IMR-90 (cell line): ENCODE data around the gene CTBP1. TPM values are rescaled to one million over a fixed set of nuclear protein-coding genes. Genes with fewer than 3 reads are reported as not detected.

Experiments
- ATAC-seq: fragments of 200-7000 bp; cut with Tn5 transposase; 2 replicates; pipeline ENCODE4 v1.9.1; 2020; ENCODE audit warnings: low read depth, mild to moderate bottlenecking, moderate library complexity
- BruUV-seq: library from RNA; stranded (reverse); fragments of 400-500 nt; replicated peaks from 2 replicates; lab custom pipeline; 2021; lab: Mats Ljungman, UMichigan
- CTCF ChIA-PET: fragments of 300-600 bp; formaldehyde crosslinking; extraction: SDS; loops from one replicate; lab custom pipeline; 2021; ENCODE audit warnings: antibody characterized with exemption; lab: Yijun Ruan, JAX
- POLR2A ChIA-PET: fragments of 300-600 bp; sonication (Branson Sonifier 250); formaldehyde crosslinking; loops from one replicate; lab custom pipeline; 2022; ENCODE audit warnings: antibody characterized with exemption; ENCODE audit not compliant: unreplicated experiment; lab: Charles Lee
- DNase-seq: peaks from one replicate; pipeline ENCODE4 v3.0.0; 2013
- H2AFZ ChIP-seq: replicated peaks from 2 replicates; pipeline ENCODE3; 2013; ENCODE audit warnings: low read length, mild to moderate bottlenecking; ENCODE audit not compliant: poor library complexity
- H2AK5ac ChIP-seq: 2 replicates; pipeline ENCODE4 v1.6.1; 2013; ENCODE audit warnings: low read depth, low read length, inconsistent platforms
- H2AK9ac ChIP-seq: replicated peaks from 2 replicates; pipeline ENCODE3; 2013; ENCODE audit warnings: mild to moderate bottlenecking, low read depth, low read length, moderate library complexity; ENCODE audit not compliant: poor library complexity
- H2BK120ac ChIP-seq: 2 replicates; pipeline ENCODE4 v1.6.1; 2013; ENCODE audit warnings: low read depth, low read length, inconsistent platforms
- H2BK15ac ChIP-seq: 3 replicates; pipeline ENCODE4 v1.6.1; 2013; ENCODE audit warnings: low read depth, low read length, inconsistent platforms
- H2BK20ac ChIP-seq: 2 replicates; pipeline ENCODE4 v1.6.1; 2013; ENCODE audit warnings: low read depth, mild to moderate bottlenecking, inconsistent platforms, low read length, moderate library complexity
- H2BK5ac ChIP-seq: 2 replicates; pipeline ENCODE4 v1.6.1; 2013; ENCODE audit warnings: mild to moderate bottlenecking, low read depth, low read length, inconsistent platforms; ENCODE audit not compliant: poor library complexity, severe bottlenecking
- H3K14ac ChIP-seq: replicated peaks from 2 replicates; pipeline ENCODE4 v1.6.1; 2013; ENCODE audit warnings: low read depth, low read length, inconsistent platforms
- H3K18ac ChIP-seq: 2 replicates; pipeline ENCODE4 v1.6.1; 2013; ENCODE audit warnings: low read depth, low read length, control low read depth
- H3K23ac ChIP-seq: 2 replicates; pipeline ENCODE4 v1.6.1; 2013; ENCODE audit warnings: low read depth, low read length, inconsistent platforms
- H3K27ac ChIP-seq: 2 replicates; pipeline ENCODE4 v1.5.1; 2013; ENCODE audit warnings: mild to moderate bottlenecking, control low read depth, low read length; ENCODE audit not compliant: insufficient read depth
- H3K27me3 ChIP-seq: 2 replicates; pipeline ENCODE4 v1.6.1; 2013; ENCODE audit warnings: low read length; ENCODE audit not compliant: control insufficient read depth, insufficient read depth
- H3K36me3 ChIP-seq: 2 replicates; pipeline ENCODE4 v1.6.1; 2013; ENCODE audit warnings: low read length, mixed read lengths; ENCODE audit not compliant: control insufficient read depth, insufficient read depth
- H3K4ac ChIP-seq: 2 replicates; pipeline ENCODE4 v1.6.1; 2013; ENCODE audit warnings: low read depth, low read length, inconsistent platforms
- H3K4me1 ChIP-seq: 2 replicates; pipeline ENCODE4 v1.6.1; 2013; ENCODE audit warnings: low read length, mixed read lengths; ENCODE audit not compliant: control insufficient read depth, insufficient read depth
- H3K4me2 ChIP-seq: 2 replicates; pipeline ENCODE4 v1.6.1; 2013; ENCODE audit warnings: low read depth, mild to moderate bottlenecking, control low read depth, low read length, moderate library complexity
- H3K4me3 ChIP-seq: 2 replicates; pipeline ENCODE4 v1.5.1; 2013; ENCODE audit warnings: low read depth, mild to moderate bottlenecking, control low read depth, low read length, moderate library complexity; ENCODE audit not compliant: insufficient read depth
- H3K56ac ChIP-seq: 2 replicates; pipeline ENCODE4 v1.6.1; 2013; ENCODE audit warnings: low read length, inconsistent platforms; ENCODE audit not compliant: insufficient read depth; ENCODE audit errors: extremely low read depth
- H3K79me1 ChIP-seq, 2 experiments: 2 replicates each; pipeline ENCODE4 v1.6.1; 2013; ENCODE audit warnings: low read length in 2 of 2, inconsistent platforms in 1 of 2, low read depth in 1 of 2
- H3K9ac ChIP-seq: 2 replicates; pipeline ENCODE4 v1.6.1; 2013; ENCODE audit warnings: low read depth, low read length, control low read depth
- H3K9me1 ChIP-seq: 2 replicates; pipeline ENCODE4 v1.6.1; 2013; ENCODE audit warnings: low read length, inconsistent platforms; ENCODE audit not compliant: insufficient read depth
- H3K9me3 ChIP-seq: 2 replicates; pipeline ENCODE4 v1.6.1; 2013; ENCODE audit warnings: low read length; ENCODE audit not compliant: control insufficient read depth, insufficient read depth
- H4K20me1 ChIP-seq: 2 replicates; pipeline ENCODE4 v1.6.1; 2013; ENCODE audit warnings: low read length, inconsistent platforms; ENCODE audit not compliant: insufficient read depth
- H4K5ac ChIP-seq: 2 replicates; pipeline ENCODE4 v1.6.1; 2013; ENCODE audit warnings: mild to moderate bottlenecking, low read depth, low read length, control low read depth
- H4K8ac ChIP-seq, 2 experiments: 2 replicates each; pipeline ENCODE4 v1.6.1; 2013; ENCODE audit warnings: low read depth in 2 of 2, low read length in 2 of 2, control low read depth in 1 of 2, inconsistent platforms in 1 of 2
- H4K91ac ChIP-seq: 2 replicates; pipeline ENCODE4 v1.6.1; 2013; ENCODE audit warnings: low read depth, low read length, inconsistent platforms; ENCODE audit not compliant: insufficient read depth
- BHLHE40 ChIP-seq: fragments of 150-350 bp; IDR thresholded peaks from 2 replicates; pipeline ENCODE4 v1.6.1; 2016; ENCODE audit warnings: mild to moderate bottlenecking, low read depth, low read length
- CEBPB ChIP-seq: IDR thresholded peaks from 2 replicates; pipeline ENCODE4 v1.6.1; 2012; ENCODE audit warnings: low read depth, low read length, improper control_type of control experiment
- CHD1 ChIP-seq: IDR thresholded peaks from 2 replicates; pipeline ENCODE4 v1.6.1; 2012; ENCODE audit warnings: low read depth, low read length, improper control_type of control experiment
- FOS ChIP-seq: fragments of 150-350 bp; IDR thresholded peaks from 2 replicates; pipeline ENCODE4 v1.6.1; 2016; ENCODE audit warnings: low read depth, low read length
- MAFK ChIP-seq: IDR thresholded peaks from 2 replicates; pipeline ENCODE4 v1.6.1; 2012; ENCODE audit warnings: low read depth, low read length, improper control_type of control experiment
- MAZ ChIP-seq: IDR thresholded peaks from 2 replicates; pipeline ENCODE4 v1.6.1; 2012; ENCODE audit warnings: low read depth, mild to moderate bottlenecking, low read length, improper control_type of control experiment, moderate library complexity, borderline replicate concordance
- NFE2L2 ChIP-seq: fragments of 150-350 bp; IDR thresholded peaks from 2 replicates; pipeline ENCODE4 v1.6.1; 2016; ENCODE audit warnings: low read depth, mild to moderate bottlenecking, low read length
- POLR2A ChIP-seq: IDR thresholded peaks from 2 replicates; pipeline ENCODE4 v1.6.1; 2012; ENCODE audit warnings: mild to moderate bottlenecking, low read depth, low read length
- RAD21 ChIP-seq: IDR thresholded peaks from 2 replicates; pipeline ENCODE4 v1.6.1; 2012; ENCODE audit warnings: low read length, improper control_type of control experiment
- RCOR1 ChIP-seq: IDR thresholded peaks from 2 replicates; pipeline ENCODE4 v1.6.1; 2012; ENCODE audit warnings: mild to moderate bottlenecking, low read length, improper control_type of control experiment; ENCODE audit not compliant: insufficient replicate concordance
- RFX5 ChIP-seq: IDR thresholded peaks from 2 replicates; pipeline ENCODE4 v1.8.0; 2012; ENCODE audit warnings: low read depth, mild to moderate bottlenecking, low read length, moderate library complexity
- SMC3 ChIP-seq: fragments of 150-350 bp; IDR thresholded peaks from 2 replicates; pipeline ENCODE4 v1.6.1; 2016; ENCODE audit warnings: low read depth, mild to moderate bottlenecking, antibody characterized with exemption, low read length, moderate library complexity
- whole genome bisulfite sequencing, 2 experiments: methylation state at CpG; one replicate each; pipeline versions ENCODE4 v1.1.5 to v1.1.7; 2013; ENCODE audit warnings: missing lambda C conversion rate in 2 of 2; ENCODE audit not compliant: insufficient read length in 1 of 2; ENCODE audit errors: extremely low coverage in 2 of 2; 5-methylcytosine and 5-hydroxymethylcytosine counted together
- dilution Hi-C: fragments of 300-500 bp; cut with HindIII; formaldehyde crosslinking; loops from one replicate; pipeline ENCODE4 v1.14.3; 2018; ENCODE audit warnings: low sequenced_read_pairs; ENCODE audit not compliant: unreplicated experiment
- in situ Hi-C: fragments of 300-500 bp; cut with MboI; formaldehyde crosslinking; loops from 3 replicates; pipeline ENCODE4 v1.14.3; 2019; ENCODE audit warnings: low sequenced_read_pairs, inconsistent platforms, mixed read lengths
- intact Hi-C: fragments of 100-400 bp; cut with micrococcal nuclease; formaldehyde crosslinking; loops from 2 replicates; pipeline ENCODE4 v1.10.0; 2022
- polyA plus RNA-seq, 3 experiments: library from polyadenylated mRNA; depleted of rRNA; stranded (reverse); fragments of >200 nt; gene quantifications; 2 replicates each; pipeline ENCODE4 v1.2.3, GENCODE V29; 2012; ENCODE audit warnings: low replicate concordance in 1 of 3
- total RNA-seq: library from RNA; depleted of rRNA; stranded (reverse); fragments of >200 nt; gene quantifications from 2 replicates; pipeline ENCODE4 v1.2.3, GENCODE V29; 2012
- TF ChIP-seq, protein P1 (sequence below): fragments of 150-350 bp; IDR thresholded peaks from 2 replicates; pipeline ENCODE4 v1.6.1; 2016; ENCODE audit warnings: low read depth, mild to moderate bottlenecking, low read length, moderate library complexity, borderline replicate concordance
- TF ChIP-seq, protein P2 (sequence below): conservative IDR thresholded peaks from 2 replicates; pipeline ENCODE4 v1.5.1; 2012; ENCODE audit warnings: mild to moderate bottlenecking, low read depth, low read length, improper control_type of control experiment
- TF ChIP-seq, protein P3 (sequence below): fragments of 150-350 bp; IDR thresholded peaks from 2 replicates; pipeline ENCODE4 v1.6.1; 2017; ENCODE audit warnings: mild to moderate bottlenecking, antibody characterized with exemption, low read length, low read depth

The CTBP1 gene
- total and polyA plus RNA-seq, 2 of the 4 experiments (the other 2 are of a cell fraction) = 147 to 212 TPM

DNA sequence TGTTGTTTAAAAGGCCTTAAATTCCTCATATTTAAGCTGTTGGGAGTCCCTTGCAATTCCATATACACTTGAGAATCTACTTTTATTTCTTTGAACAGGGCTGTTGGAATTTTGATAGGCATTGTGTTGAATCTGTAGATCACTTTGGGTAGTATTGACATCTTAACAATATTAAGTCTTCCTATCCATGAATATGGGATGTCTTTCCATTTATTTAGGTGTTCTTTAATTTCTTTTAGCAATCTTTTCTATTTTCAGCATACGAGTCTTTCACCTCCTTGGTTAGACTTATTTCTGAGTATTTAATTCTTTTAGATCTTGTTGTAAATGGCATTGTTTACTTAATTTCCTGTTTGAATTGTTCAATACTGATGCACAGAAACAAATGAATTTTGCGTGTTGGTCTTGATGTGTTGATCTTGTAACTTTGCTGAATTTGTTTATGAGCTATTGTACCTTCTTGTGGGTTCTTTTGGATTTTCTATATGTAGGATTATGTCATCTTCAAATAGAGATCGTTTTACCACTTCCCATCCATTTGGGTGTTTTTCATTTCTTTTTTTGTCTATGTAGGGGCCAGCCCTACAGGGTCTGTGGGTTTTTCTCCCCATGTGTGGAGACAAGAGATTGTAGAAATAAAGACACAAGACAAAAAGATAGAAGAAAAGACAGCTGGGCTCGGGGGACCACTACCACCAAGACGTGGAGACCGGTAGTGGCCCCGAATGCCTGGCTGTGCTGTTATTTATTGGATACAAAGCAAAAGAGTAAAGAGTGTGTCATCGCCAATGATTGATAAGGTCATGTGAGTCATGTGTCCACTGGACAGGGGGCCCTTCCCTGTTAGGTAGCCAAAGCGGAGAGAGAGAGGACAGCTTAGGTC lies 18.2 kb upstream of the CTBP1 start:
- Histone ChIP-seq H3K4me1 (no peaks in the 10 kb centered on the region), H3K18ac (no peak overlapping the region), H2AFZ (no peak overlapping the region), H3K36me3 (no peaks in the 10 kb centered on the region), H3K4me3 (no peak overlapping the region), H3K27ac (no peak overlapping the region), H2BK5ac (no peak overlapping the region), H4K20me1 (no peaks in the 10 kb centered on the region), H3K9ac (no peak overlapping the region), H3K27me3 (no peaks in the 10 kb centered on the region), H3K4ac (no peak overlapping the region), H3K79me1 (no peaks in the 10 kb centered on the region), H3K4me2 (no peak overlapping the region), H2BK20ac (no peak overlapping the region), H2AK9ac (no peak overlapping the region), H3K56ac (no peak overlapping the region), H3K9me3 (peaks cover 3% of the 10 kb centered on the region), H2BK15ac (no peak overlapping the region), H2AK5ac (no peak overlapping the region), H4K8ac (no peak overlapping the region), H2BK120ac (no peak overlapping the region), H3K23ac (no peak overlapping the region), H3K9me1 (no peaks in the 10 kb centered on the region), H4K5ac (no peak overlapping the region), H4K91ac (no peak overlapping the region), H3K14ac (no peak overlapping the region)
- no peak for DNase-seq
- no TSS peak for BruUV-seq
- no CpG with 5 or more reads among the region's 9 CpGs for WGBS, 2 experiments
- intact Hi-C loops = loop anchor here (1.0 kb wide), 1 partner anchor 100 kb away; no protein-coding TSS in a partner anchor
- no peak for TF ChIP-seq RAD21
- TF ChIP-seq NFE2L2 = no peak
- TF ChIP-seq BHLHE40 = no peak
- TF ChIP-seq CHD1 = no peak
- TF ChIP-seq, protein P1, sequence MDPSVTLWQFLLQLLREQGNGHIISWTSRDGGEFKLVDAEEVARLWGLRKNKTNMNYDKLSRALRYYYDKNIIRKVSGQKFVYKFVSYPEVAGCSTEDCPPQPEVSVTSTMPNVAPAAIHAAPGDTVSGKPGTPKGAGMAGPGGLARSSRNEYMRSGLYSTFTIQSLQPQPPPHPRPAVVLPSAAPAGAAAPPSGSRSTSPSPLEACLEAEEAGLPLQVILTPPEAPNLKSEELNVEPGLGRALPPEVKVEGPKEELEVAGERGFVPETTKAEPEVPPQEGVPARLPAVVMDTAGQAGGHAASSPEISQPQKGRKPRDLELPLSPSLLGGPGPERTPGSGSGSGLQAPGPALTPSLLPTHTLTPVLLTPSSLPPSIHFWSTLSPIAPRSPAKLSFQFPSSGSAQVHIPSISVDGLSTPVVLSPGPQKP = no peak
- no peak for TF ChIP-seq SMC3
- TF ChIP-seq MAZ = no peak
- no peak for TF ChIP-seq RFX5
- TF ChIP-seq POLR2A = no peak
- TF ChIP-seq, protein P2, sequence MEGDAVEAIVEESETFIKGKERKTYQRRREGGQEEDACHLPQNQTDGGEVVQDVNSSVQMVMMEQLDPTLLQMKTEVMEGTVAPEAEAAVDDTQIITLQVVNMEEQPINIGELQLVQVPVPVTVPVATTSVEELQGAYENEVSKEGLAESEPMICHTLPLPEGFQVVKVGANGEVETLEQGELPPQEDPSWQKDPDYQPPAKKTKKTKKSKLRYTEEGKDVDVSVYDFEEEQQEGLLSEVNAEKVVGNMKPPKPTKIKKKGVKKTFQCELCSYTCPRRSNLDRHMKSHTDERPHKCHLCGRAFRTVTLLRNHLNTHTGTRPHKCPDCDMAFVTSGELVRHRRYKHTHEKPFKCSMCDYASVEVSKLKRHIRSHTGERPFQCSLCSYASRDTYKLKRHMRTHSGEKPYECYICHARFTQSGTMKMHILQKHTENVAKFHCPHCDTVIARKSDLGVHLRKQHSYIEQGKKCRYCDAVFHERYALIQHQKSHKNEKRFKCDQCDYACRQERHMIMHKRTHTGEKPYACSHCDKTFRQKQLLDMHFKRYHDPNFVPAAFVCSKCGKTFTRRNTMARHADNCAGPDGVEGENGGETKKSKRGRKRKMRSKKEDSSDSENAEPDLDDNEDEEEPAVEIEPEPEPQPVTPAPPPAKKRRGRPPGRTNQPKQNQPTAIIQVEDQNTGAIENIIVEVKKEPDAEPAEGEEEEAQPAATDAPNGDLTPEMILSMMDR = no peak
- TF ChIP-seq MAFK = no peak
- TF ChIP-seq RCOR1 = no peak
- TF ChIP-seq CEBPB = no peak
- no peak for TF ChIP-seq FOS
- TF ChIP-seq, protein P3, sequence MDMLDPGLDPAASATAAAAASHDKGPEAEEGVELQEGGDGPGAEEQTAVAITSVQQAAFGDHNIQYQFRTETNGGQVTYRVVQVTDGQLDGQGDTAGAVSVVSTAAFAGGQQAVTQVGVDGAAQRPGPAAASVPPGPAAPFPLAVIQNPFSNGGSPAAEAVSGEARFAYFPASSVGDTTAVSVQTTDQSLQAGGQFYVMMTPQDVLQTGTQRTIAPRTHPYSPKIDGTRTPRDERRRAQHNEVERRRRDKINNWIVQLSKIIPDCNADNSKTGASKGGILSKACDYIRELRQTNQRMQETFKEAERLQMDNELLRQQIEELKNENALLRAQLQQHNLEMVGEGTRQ = no peak
- POLR2A ChIA-PET = no interaction called here
- no peak for ATAC-seq
- CTCF ChIA-PET = interaction anchor here (1.2 to 1.9 kb wide), 4 partner anchors 33 to 149 kb away, joined by 3 to 9 read pairs (median 4); no protein-coding TSS in a partner anchor
- dilution Hi-C loops = no loop called here
- in situ Hi-C loops = loop anchor here (5.0 kb wide), 1 partner anchor 135 kb away; no protein-coding TSS in a partner anchor
